Common myeloid progenitor, CD34-positive (primary cell): Measurements from ENCODE around the gene WNT5B.

ENCODE experiments used
- CTCF ChIA-PET: fragments of 350-600 bp; sonication (Branson Sonifier 250); formaldehyde crosslinking; loops from one replicate; lab custom pipeline; 2021; ENCODE audit warnings: antibody characterized with exemption; lab: Charles Lee
- POLR2A ChIA-PET: fragments of 350-600 bp; sonication (Branson Sonifier 250); formaldehyde crosslinking; loops from one replicate; lab custom pipeline; 2021; ENCODE audit warnings: antibody characterized with exemption; lab: Charles Lee
- DNase-seq, 3 donors: peaks; one replicate each; pipeline versions ENCODE4 v3.0.0 to v3.0.0-alpha.2; 2013
- H3K27ac ChIP-seq, 2 experiments: 1 replicate in 1 of 2; 2 replicates in 1 of 2; pipeline ENCODE4 v1.7.0; 2013; ENCODE audit warnings: inconsistent platforms in 2 of 2, low read length in 2 of 2, mild to moderate bottlenecking in 2 of 2, low read depth in 1 of 2, moderate library complexity in 1 of 2; ENCODE audit not compliant: severe bottlenecking in 2 of 2, insufficient read depth in 1 of 2, poor library complexity in 1 of 2
- H3K27me3 ChIP-seq, 5 experiments: replicated peaks in 2 of 5; 1 replicate in 3 of 5; 2 replicates in 2 of 5; pipeline versions ENCODE4 v1.6.1 to v1.7.0; 2013; ENCODE audit warnings: low read length in 4 of 5, mild to moderate bottlenecking in 2 of 5, moderate library complexity in 2 of 5, inconsistent platforms in 1 of 5; ENCODE audit not compliant: insufficient read depth in 5 of 5, control insufficient read depth in 4 of 5
- H3K36me3 ChIP-seq, 4 experiments: 1 replicate in 2 of 4; 2 replicates in 2 of 4; pipeline versions ENCODE4 v1.6.1 to v1.7.0; 2013; ENCODE audit warnings: low read length in 3 of 4, control low read depth in 1 of 4, mild to moderate bottlenecking in 1 of 4; ENCODE audit not compliant: control insufficient read depth in 4 of 4, insufficient read depth in 4 of 4
- H3K4me1 ChIP-seq, 4 experiments: 1 replicate in 3 of 4; 2 replicates in 1 of 4; pipeline versions ENCODE4 v1.6.1 to v1.7.1; 2013; ENCODE audit warnings: low read length in 3 of 4, mild to moderate bottlenecking in 3 of 4, control low read depth in 1 of 4, inconsistent platforms in 1 of 4, moderate library complexity in 1 of 4; ENCODE audit not compliant: control insufficient read depth in 4 of 4, insufficient read depth in 4 of 4; ENCODE audit errors: control extremely low read depth in 1 of 4
- H3K4me3 ChIP-seq, 7 experiments: 1 replicate in 4 of 7; 2 replicates in 3 of 7; pipeline versions ENCODE4 v1.5.1 to v1.7.0; 2013; ENCODE audit warnings: mild to moderate bottlenecking in 7 of 7, low read length in 6 of 7, moderate library complexity in 6 of 7, inconsistent platforms in 2 of 7, low read depth in 2 of 7, control low read depth in 1 of 7; ENCODE audit not compliant: insufficient read depth in 4 of 7, control insufficient read depth in 1 of 7; ENCODE audit errors: extremely low read depth in 1 of 7
- H3K9me3 ChIP-seq, 5 experiments: 1 replicate in 4 of 5; 2 replicates in 1 of 5; pipeline versions ENCODE4 v1.6.1 to v1.7.1; 2013; ENCODE audit warnings: low read length in 4 of 5, mild to moderate bottlenecking in 2 of 5, inconsistent platforms in 1 of 5, low read depth in 1 of 5, moderate library complexity in 1 of 5; ENCODE audit not compliant: control insufficient read depth in 4 of 5, insufficient read depth in 2 of 5; ENCODE audit errors: control extremely low read depth in 1 of 5
- WGBS: methylation state at CpG from one replicate; pipeline ENCODE4 v1.1.5; 2013; ENCODE audit not compliant: insufficient coverage; 5-methylcytosine and 5-hydroxymethylcytosine counted together

Gene WNT5B

GRCh38 chr12:1616233-1617066 is 12.6 kb upstream of the WNT5B start:
- peak in 2 of 3 donors; percentile 55 to 64 for DNase-seq
- ChIA-PET POLR2A (interaction anchor here (0.5 kb wide), 1 partner anchor 832 kb away, joined by 3 read pairs; no protein-coding TSS in a partner anchor), CTCF (interaction anchor here (1.4 to 1.9 kb wide), 2 partner anchors 11 to 12 kb away, joined by 4 to 9 read pairs; partner anchors contain the start of gene WNT5B)
- Histone ChIP-seq H3K4me3 (peak overlapping the region in 1 of 7 experiments; percentile 23), H3K36me3 (no peaks in the 10 kb centered on the region), H3K4me1 (peaks cover 14 to 39% (median 26%) of the 10 kb centered on the region in 4 experiments), H3K27ac (no peak overlapping the region), H3K27me3 (no peaks in the 10 kb centered on the region), H3K9me3 (no peaks in the 10 kb centered on the region)
- WGBS = 60% methylated on average over 16 of the region's 16 CpGs

- peak in 2 of 3 donors; percentile 22 to 26 for DNase-seq
- Histone ChIP-seq H3K27me3 (no peaks in the 10 kb centered on the region), H3K27ac (no peak overlapping the region), H3K4me3 (no peak overlapping the region), H3K4me1 (peaks cover 14 to 39% (median 25%) of the 10 kb centered on the region in 4 experiments), H3K9me3 (no peaks in the 10 kb centered on the region), H3K36me3 (no peaks in the 10 kb centered on the region)
- ChIA-PET POLR2A (no interaction called here), CTCF (interaction anchor here (1.4 kb wide), 1 partner anchor 16 kb away, joined by 3 read pairs; no protein-coding TSS in a partner anchor)
These were observed 10.5 kb upstream of the WNT5B start for GRCh38 chr12:1618489-1618888.

DNA sequence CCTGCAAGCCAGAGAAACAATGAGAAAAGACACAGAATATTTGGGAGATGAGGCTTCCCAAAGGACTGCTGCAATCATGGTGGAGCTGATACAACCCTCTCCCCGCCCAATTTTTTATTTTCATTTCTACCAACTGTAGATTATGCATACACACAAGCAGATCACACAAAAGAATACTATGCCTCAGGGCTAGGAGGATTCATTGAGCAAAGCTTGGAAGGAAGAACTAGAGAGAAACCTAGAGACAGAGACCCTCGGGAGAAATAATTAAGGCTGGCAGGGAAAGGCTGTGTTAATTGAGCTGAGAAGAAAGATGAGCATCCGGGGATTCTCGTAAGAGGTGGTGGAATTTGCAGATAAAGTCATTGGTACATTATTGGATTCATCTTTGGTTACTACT is 9.9 kb upstream of the WNT5B start:
- H3K4me3 ChIP-seq = no peak overlapping the region
- 93% methylated on average over 3 of the region's 4 CpGs for WGBS
- H3K36me3 ChIP-seq = no peaks in the 10 kb centered on the region
- H3K9me3 ChIP-seq = no peaks in the 10 kb centered on the region
- no peaks in the 10 kb centered on the region for H3K27me3 ChIP-seq
- no peak for DNase-seq
- no peak overlapping the region for H3K27ac ChIP-seq
- H3K4me1 ChIP-seq = peaks cover 14 to 39% (median 25%) of the 10 kb centered on the region in 4 experiments
- ChIA-PET CTCF (interaction anchor here (1.2 to 1.4 kb wide), 2 partner anchors 15 to 176 kb away, joined by 3 read pairs; no protein-coding TSS in a partner anchor), POLR2A (no interaction called here)

DNA sequence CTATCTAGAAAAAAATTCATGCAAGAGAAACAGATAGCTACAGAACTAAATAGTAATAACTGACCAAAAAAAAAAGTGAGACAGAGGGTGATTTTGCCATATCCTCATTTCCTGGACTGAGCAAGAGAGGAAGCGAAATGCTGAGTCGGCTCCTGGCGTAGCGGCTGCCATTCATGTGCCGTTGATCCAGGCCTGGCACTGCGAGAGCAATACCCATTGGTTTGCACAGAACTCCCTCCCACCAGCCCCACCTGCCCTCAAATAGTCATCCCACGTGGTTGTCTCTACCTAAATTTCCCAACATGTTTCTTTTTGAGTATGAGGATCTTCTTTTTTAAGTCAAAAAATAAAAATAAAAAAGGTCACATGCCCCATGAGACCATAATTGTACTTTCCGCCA is 9.4 kb upstream of the WNT5B start:
- POLR2A ChIA-PET = no interaction called here
- peaks cover 14 to 39% (median 25%) of the 10 kb centered on the region in 4 experiments for H3K4me1 ChIP-seq

GRCh38 chr12:1620092-1620491 is 8.9 kb upstream of the WNT5B start:
- Histone ChIP-seq H3K27me3 (no peaks in the 10 kb centered on the region), H3K36me3 (no peaks in the 10 kb centered on the region), H3K4me1 (peaks cover 14 to 39% (median 25%) of the 10 kb centered on the region in 4 experiments), H3K4me3 (no peak overlapping the region), H3K9me3 (no peaks in the 10 kb centered on the region), H3K27ac (no peak overlapping the region)
- 67% methylated on average over 1 of the region's 1 CpG for WGBS
- no peak for DNase-seq
- CTCF ChIA-PET = interaction anchor here (1.2 to 2.4 kb wide), 2 partner anchors 15 to 175 kb away, joined by 3 to 7 read pairs; no protein-coding TSS in a partner anchor
- POLR2A ChIA-PET = no interaction called here

More for the DNA sequence above, 9.4 kb upstream of the WNT5B start:
- WGBS = 3% methylated on average over 6 of the region's 8 CpGs
- CTCF ChIA-PET = interaction anchor here (1.2 kb wide), 1 partner anchor 175 kb away, joined by 3 read pairs; no protein-coding TSS in a partner anchor
- Histone ChIP-seq H3K27me3 (no peaks in the 10 kb centered on the region), H3K9me3 (no peaks in the 10 kb centered on the region), H3K36me3 (no peaks in the 10 kb centered on the region), H3K27ac (no peak overlapping the region), H3K4me3 (peak overlapping the region in 1 of 7 experiments; percentile 12)
- DNase-seq = peak; percentile 46 to 71 (median 67)

DNA sequence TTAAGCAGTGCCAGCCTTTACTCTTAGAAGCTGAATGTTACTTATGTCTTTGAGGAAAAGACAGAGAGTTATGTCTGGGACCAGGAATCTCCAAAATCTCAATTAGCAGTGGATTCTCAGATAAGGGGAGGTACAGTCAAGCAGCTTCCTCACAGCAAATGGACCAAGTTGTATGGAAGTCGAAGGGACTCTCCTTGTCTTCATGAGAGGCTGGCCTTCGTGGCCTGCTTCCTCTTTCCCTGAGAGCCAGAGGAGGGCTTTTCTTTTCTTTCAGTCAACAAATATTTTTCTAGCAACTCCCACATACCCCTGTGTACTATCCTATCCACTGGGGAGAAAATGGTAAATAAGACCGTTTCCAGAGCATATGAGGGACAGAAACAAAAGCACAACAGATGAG is 6.6 kb upstream of the WNT5B start:
- Histone ChIP-seq H3K27ac (no peak overlapping the region), H3K4me1 (peaks cover 8 to 26% (median 14%) of the 10 kb centered on the region in 4 experiments), H3K9me3 (no peaks in the 10 kb centered on the region), H3K27me3 (no peaks in the 10 kb centered on the region), H3K36me3 (no peaks in the 10 kb centered on the region), H3K4me3 (no peak overlapping the region)
- DNase-seq = no peak
- WGBS = 57% methylated on average over 2 of the region's 3 CpGs
- POLR2A ChIA-PET = no interaction called here
- CTCF ChIA-PET = interaction anchor here (1.0 to 2.4 kb wide), 4 partner anchors 10 to 317 kb away, joined by 3 to 7 read pairs (median 6); no protein-coding TSS in a partner anchor
